ENCODE results near the gene PLEKHF1.

The PLEKHF1 gene

GRCh38 chr19:29683009-29683408 lies 17.7 kb downstream of the PLEKHF1 start:
- Histone ChIP-seq H3K9me3 (ENCODE audit: control insufficient read depth in 1 of 2, low read length in 2 of 2) (no peaks in the 10 kb centered on the region), H3K4me3 (ENCODE audit: low read depth in 1 of 2, low read length in 2 of 2) (no peak overlapping the region), H3K36me3 (ENCODE audit: control insufficient read depth in 1 of 2, insufficient read depth in 2 of 2, low read length in 2 of 2) (no peaks in the 10 kb centered on the region), H3K4me1 (ENCODE audit: control insufficient read depth in 1 of 2, insufficient read depth in 2 of 2, low read length in 2 of 2) (peaks cover 0 to 28% of the 10 kb centered on the region in 2 donors), H3K27ac (ENCODE audit: low read length) (no peak overlapping the region), H3K27me3 (ENCODE audit: low read depth, low read length) (no peaks in the 10 kb centered on the region)

DNA sequence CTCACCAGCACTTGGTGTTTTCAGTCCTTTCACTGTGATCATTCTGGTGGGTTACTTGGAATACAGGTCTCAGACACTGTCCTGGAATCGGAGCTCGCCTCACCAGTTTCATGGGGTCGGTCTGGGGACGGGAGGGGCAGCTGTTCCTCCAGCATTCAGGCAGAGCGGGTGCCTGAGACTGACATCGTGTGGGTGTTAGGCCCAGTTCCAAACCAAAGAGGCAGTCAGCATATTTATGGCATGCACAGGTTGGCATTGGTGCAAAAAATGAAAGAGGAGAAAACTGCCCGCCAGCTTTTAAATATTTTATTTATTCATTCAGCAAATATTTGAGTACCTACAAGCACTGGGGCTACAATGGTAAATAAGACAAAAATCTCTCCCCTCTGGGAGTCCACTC lies 20.1 kb downstream of the PLEKHF1 start:
- H3K4me3 ChIP-seq (ENCODE audit: low read depth in 1 of 2, low read length in 2 of 2) = no peak overlapping the region
- no peaks in the 10 kb centered on the region for H3K36me3 ChIP-seq (ENCODE audit: control insufficient read depth in 1 of 2, insufficient read depth in 2 of 2, low read length in 2 of 2)
- no peaks in the 10 kb centered on the region for H3K27me3 ChIP-seq (ENCODE audit: low read depth, low read length)
- peaks cover 0 to 18% of the 10 kb centered on the region in 2 donors for H3K4me1 ChIP-seq (ENCODE audit: control insufficient read depth in 1 of 2, insufficient read depth in 2 of 2, low read length in 2 of 2)
- H3K9me3 ChIP-seq (ENCODE audit: control insufficient read depth in 1 of 2, low read length in 2 of 2) = no peaks in the 10 kb centered on the region
- no peak overlapping the region for H3K27ac ChIP-seq (ENCODE audit: low read length)

GRCh38 chr19:29686285-29686805 lies 21.1 kb downstream of the PLEKHF1 start:
- H3K9me3 ChIP-seq (ENCODE audit: control insufficient read depth in 1 of 2, low read length in 2 of 2) = peaks cover 0 to 5% of the 10 kb centered on the region in 2 donors
- no peak overlapping the region for H3K27ac ChIP-seq (ENCODE audit: low read length)
- peaks cover 0 to 11% of the 10 kb centered on the region in 2 donors for H3K4me1 ChIP-seq (ENCODE audit: control insufficient read depth in 1 of 2, insufficient read depth in 2 of 2, low read length in 2 of 2)
- H3K36me3 ChIP-seq (ENCODE audit: control insufficient read depth in 1 of 2, insufficient read depth in 2 of 2, low read length in 2 of 2) = no peaks in the 10 kb centered on the region
- no peaks in the 10 kb centered on the region for H3K27me3 ChIP-seq (ENCODE audit: low read depth, low read length)
- no peak overlapping the region for H3K4me3 ChIP-seq (ENCODE audit: low read depth in 1 of 2, low read length in 2 of 2)

DNA sequence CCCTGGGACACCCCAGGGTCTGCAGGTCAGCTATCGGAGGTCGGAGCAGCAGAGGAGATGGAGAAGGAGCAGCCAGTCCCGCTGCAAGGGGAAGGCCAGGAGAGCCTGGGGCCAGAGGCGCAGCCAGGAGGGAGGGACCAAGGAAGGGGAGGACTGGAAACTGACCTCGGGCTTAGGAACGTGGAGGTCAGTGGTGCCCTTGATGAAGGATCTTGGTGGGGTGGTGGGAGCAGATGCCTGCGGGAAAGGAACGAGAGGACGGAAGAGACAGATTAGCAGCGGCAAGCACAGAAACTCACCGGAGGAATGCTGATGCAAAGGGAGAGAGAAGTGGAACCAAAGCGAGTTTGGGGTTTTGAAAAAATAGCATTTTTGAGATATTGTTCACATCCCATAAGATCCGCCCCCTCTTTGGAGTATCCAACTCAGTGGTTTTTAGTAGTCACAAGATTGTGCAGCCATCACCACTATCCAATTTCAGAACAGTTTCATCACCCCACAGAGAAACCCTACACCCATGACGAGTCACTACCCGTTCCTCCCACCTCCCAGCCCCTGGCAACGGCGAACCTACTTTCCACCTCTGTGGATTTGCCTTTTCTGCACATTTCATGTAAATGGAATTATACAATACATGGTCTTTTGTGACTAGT lies 22.1 kb downstream of the PLEKHF1 start:
- H3K4me1 ChIP-seq (ENCODE audit: control insufficient read depth in 1 of 2, insufficient read depth in 2 of 2, low read length in 2 of 2) = peaks cover 0 to 6% of the 10 kb centered on the region in 2 donors
- H3K36me3 ChIP-seq (ENCODE audit: control insufficient read depth in 1 of 2, insufficient read depth in 2 of 2, low read length in 2 of 2) = no peaks in the 10 kb centered on the region
- no peak overlapping the region for H3K27ac ChIP-seq (ENCODE audit: low read length)
- H3K27me3 ChIP-seq (ENCODE audit: low read depth, low read length) = no peaks in the 10 kb centered on the region
- H3K4me3 ChIP-seq (ENCODE audit: low read depth in 1 of 2, low read length in 2 of 2) = no peak overlapping the region
- peaks cover 0 to 5% of the 10 kb centered on the region in 2 donors for H3K9me3 ChIP-seq (ENCODE audit: control insufficient read depth in 1 of 2, low read length in 2 of 2)

DNA sequence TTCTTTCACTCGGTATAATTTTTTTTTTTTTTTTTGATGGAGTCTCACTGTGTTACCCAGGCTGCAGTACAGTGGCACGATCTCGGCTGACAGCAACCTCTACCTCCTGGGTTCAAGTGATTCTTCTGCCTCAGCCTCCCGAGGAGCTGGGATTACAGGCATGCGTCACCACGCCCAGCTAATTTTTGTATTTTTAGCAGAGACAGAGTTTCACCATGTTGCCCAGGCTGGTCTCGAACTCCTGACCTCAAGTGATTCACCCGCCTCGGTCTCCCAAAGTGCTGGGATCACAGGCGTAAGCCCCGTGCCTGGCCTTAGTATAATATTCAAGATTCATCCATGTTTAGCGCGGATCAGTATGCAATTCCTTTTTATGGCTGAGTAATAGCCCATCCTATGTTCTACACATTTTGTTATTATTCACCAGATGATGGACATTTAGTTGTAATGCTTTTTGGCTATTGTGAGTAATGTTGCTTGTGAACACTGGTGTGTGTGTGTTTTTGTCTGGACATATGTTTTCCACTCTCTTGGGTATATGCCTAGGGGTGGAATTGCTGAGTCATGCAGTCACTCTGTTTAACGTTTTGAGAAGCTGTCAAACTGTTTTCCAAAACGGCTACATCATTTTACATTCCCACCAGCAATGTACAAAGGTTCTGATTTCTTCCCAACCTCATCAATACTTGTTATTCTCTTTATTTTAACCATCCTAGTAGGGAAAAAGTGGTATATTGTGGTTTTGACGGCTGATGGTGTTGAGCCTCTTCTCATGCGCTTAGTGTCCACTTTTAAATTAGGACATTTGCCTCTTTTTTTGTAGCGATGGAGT lies 22.9 kb downstream of the PLEKHF1 start:
- peaks cover 0 to under 1% of the 10 kb centered on the region in 2 donors for H3K4me1 ChIP-seq (ENCODE audit: control insufficient read depth in 1 of 2, insufficient read depth in 2 of 2, low read length in 2 of 2)
- H3K4me3 ChIP-seq (ENCODE audit: low read depth in 1 of 2, low read length in 2 of 2) = no peak overlapping the region
- no peak overlapping the region for H3K27ac ChIP-seq (ENCODE audit: low read length)
- no peaks in the 10 kb centered on the region for H3K36me3 ChIP-seq (ENCODE audit: control insufficient read depth in 1 of 2, insufficient read depth in 2 of 2, low read length in 2 of 2)
- no peaks in the 10 kb centered on the region for H3K27me3 ChIP-seq (ENCODE audit: low read depth, low read length)
- peaks cover 0 to 5% of the 10 kb centered on the region in 2 donors for H3K9me3 ChIP-seq (ENCODE audit: control insufficient read depth in 1 of 2, low read length in 2 of 2)

DNA sequence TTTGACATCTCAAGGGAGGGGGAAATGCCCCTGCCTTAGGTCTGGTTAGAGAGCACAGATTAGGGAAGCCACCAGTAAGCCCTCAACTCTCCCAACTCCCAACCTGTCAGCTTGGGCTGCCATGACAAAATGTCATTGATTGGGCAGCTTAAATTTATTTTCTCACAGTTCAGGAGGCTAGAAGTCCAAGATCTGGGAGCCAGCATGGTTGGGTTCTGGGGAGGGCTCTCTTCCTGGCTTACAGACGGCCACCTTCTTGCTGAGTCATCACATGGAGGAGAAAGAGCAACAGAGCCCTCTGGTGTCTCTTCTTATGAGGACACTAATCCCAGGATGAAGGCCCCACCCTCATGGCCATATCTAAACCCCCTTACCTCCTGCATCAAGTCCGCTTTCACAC lies 25.6 kb downstream of the PLEKHF1 start:
- Histone ChIP-seq H3K4me3 (ENCODE audit: low read depth in 1 of 2, low read length in 2 of 2) (no peak overlapping the region), H3K27me3 (ENCODE audit: low read depth, low read length) (no peaks in the 10 kb centered on the region), H3K4me1 (ENCODE audit: control insufficient read depth in 1 of 2, insufficient read depth in 2 of 2, low read length in 2 of 2) (peaks cover 0 to 10% of the 10 kb centered on the region in 2 donors), H3K9me3 (ENCODE audit: control insufficient read depth in 1 of 2, low read length in 2 of 2) (peaks cover 0 to 5% of the 10 kb centered on the region in 2 donors), H3K27ac (ENCODE audit: low read length) (no peak overlapping the region), H3K36me3 (ENCODE audit: control insufficient read depth in 1 of 2, insufficient read depth in 2 of 2, low read length in 2 of 2) (no peaks in the 10 kb centered on the region)

- H3K27me3 ChIP-seq (ENCODE audit: low read depth, low read length) = no peaks in the 10 kb centered on the region
- no peaks in the 10 kb centered on the region for H3K36me3 ChIP-seq (ENCODE audit: control insufficient read depth in 1 of 2, insufficient read depth in 2 of 2, low read length in 2 of 2)
- peaks cover 0 to 10% of the 10 kb centered on the region in 2 donors for H3K4me1 ChIP-seq (ENCODE audit: control insufficient read depth in 1 of 2, insufficient read depth in 2 of 2, low read length in 2 of 2)
- H3K27ac ChIP-seq (ENCODE audit: low read length) = no peak overlapping the region
- H3K4me3 ChIP-seq (ENCODE audit: low read depth in 1 of 2, low read length in 2 of 2) = no peak overlapping the region
- peaks cover 0 to 5% of the 10 kb centered on the region in 2 donors for H3K9me3 ChIP-seq (ENCODE audit: control insufficient read depth in 1 of 2, low read length in 2 of 2)
Observed at GRCh38 chr19:29694161-29694560, 28.9 kb downstream of the PLEKHF1 start.

GRCh38 chr19:29694669-29695627 lies 29.7 kb downstream of the PLEKHF1 start:
- Histone ChIP-seq H3K27ac (ENCODE audit: low read length) (no peak overlapping the region), H3K4me3 (ENCODE audit: low read depth in 1 of 2, low read length in 2 of 2) (no peak overlapping the region), H3K4me1 (ENCODE audit: control insufficient read depth in 1 of 2, insufficient read depth in 2 of 2, low read length in 2 of 2) (peaks cover 0 to 10% of the 10 kb centered on the region in 2 donors), H3K36me3 (ENCODE audit: control insufficient read depth in 1 of 2, insufficient read depth in 2 of 2, low read length in 2 of 2) (no peaks in the 10 kb centered on the region), H3K27me3 (ENCODE audit: low read depth, low read length) (no peaks in the 10 kb centered on the region), H3K9me3 (ENCODE audit: control insufficient read depth in 1 of 2, low read length in 2 of 2) (peaks cover 0 to 5% of the 10 kb centered on the region in 2 donors)

- Histone ChIP-seq H3K9me3 (ENCODE audit: control insufficient read depth in 1 of 2, low read length in 2 of 2) (no peaks in the 10 kb centered on the region), H3K27ac (ENCODE audit: low read length) (no peak overlapping the region), H3K27me3 (ENCODE audit: low read depth, low read length) (no peaks in the 10 kb centered on the region), H3K4me1 (ENCODE audit: control insufficient read depth in 1 of 2, insufficient read depth in 2 of 2, low read length in 2 of 2) (peaks cover 0 to 10% of the 10 kb centered on the region in 2 donors), H3K36me3 (ENCODE audit: control insufficient read depth in 1 of 2, insufficient read depth in 2 of 2, low read length in 2 of 2) (no peaks in the 10 kb centered on the region), H3K4me3 (ENCODE audit: low read depth in 1 of 2, low read length in 2 of 2) (no peak overlapping the region)
Observed at GRCh38 chr19:29695765-29696564, 30.7 kb downstream of the PLEKHF1 start.

DNA sequence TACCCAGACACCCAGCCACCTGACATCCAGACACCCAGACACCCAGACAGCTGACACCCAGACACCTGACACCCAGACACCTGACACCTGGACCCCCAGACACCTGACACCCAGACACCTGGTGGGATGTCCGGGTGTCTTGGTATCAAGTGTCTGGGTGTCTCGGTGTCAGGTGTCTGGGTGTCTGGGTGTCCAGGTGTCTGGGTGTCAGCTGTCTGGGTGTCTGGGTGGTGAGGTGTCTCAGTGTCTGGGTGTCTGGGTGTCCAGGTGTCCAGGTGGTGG lies 31.2 kb downstream of the PLEKHF1 start:
- Histone ChIP-seq H3K4me1 (ENCODE audit: control insufficient read depth in 1 of 2, insufficient read depth in 2 of 2, low read length in 2 of 2) (peaks cover 0 to 10% of the 10 kb centered on the region in 2 donors), H3K36me3 (ENCODE audit: control insufficient read depth in 1 of 2, insufficient read depth in 2 of 2, low read length in 2 of 2) (peaks cover 0 to 4% of the 10 kb centered on the region in 2 donors), H3K9me3 (ENCODE audit: control insufficient read depth in 1 of 2, low read length in 2 of 2) (no peaks in the 10 kb centered on the region), H3K27me3 (ENCODE audit: low read depth, low read length) (no peaks in the 10 kb centered on the region), H3K4me3 (ENCODE audit: low read depth in 1 of 2, low read length in 2 of 2) (no peak overlapping the region), H3K27ac (ENCODE audit: low read length) (no peak overlapping the region)

Data from muscle layer of duodenum (tissue), 2 donors.